ENCODE measurements around the gene BMP2.

- no peak for TF ChIP-seq CTCF (conservative IDR thresholded peaks at IDR 0.05; ENCODE audit: low read depth in 2 of 2)
- TF ChIP-seq EZH2 (IDR thresholded peaks at IDR 0.05; ENCODE audit: low read depth, unreplicated experiment), result no peak
- TF ChIP-seq STAT1 (IDR thresholded peaks at IDR 0.05; ENCODE audit: unreplicated experiment), result no peak
- TF ChIP-seq POLR2AphosphoS5 (IDR thresholded peaks at IDR 0.05; ENCODE audit: low read depth), result no peak
- no peak for TF ChIP-seq ZNF331 (CRISPR knock-in tag; IDR thresholded peaks at IDR 0.05; ENCODE audit: low read depth)
Measured at GRCh38 chr20:6784210-6784631, 16.7 kb downstream of the BMP2 start.
